ENCODE data around the gene PAIP2B. TPM values are rescaled to one million over a fixed set of nuclear protein-coding genes. Genes with fewer than 3 reads are reported as not detected.

Gene PAIP2B
- polyA plus RNA-seq, 1 of the 3 experiments (the other 2 are of a cell fraction), result 0.20 TPM

Small RNA genes lying within 50 kb of the gene (small RNA-seq; reads per million reads assigned to genes)
- 0 reads per million in 7 experiments for gene AC007881.1

Other genes starting within 250 kb of the PAIP2B start
- gene ANKRD53, start 248.5 kb downstream of the PAIP2B start, polyA plus RNA-seq (2012; rRNA removed), result 0.29 and 0.58 TPM in 2 replicates
- 44.3 and 58.7 TPM in 2 replicates for gene TEX261, start 232.2 kb downstream of the PAIP2B start, polyA plus RNA-seq (2012; rRNA removed)
- gene NAGK, start 158.5 kb downstream of the PAIP2B start, polyA plus RNA-seq (2012; rRNA removed), result 74.8 and 83.6 TPM in 2 replicates
- 6.2 and 7.5 TPM in 2 replicates for gene MCEE, start 96.9 kb downstream of the PAIP2B start, polyA plus RNA-seq (2012; rRNA removed)
- 8.7 and 9.2 TPM in 2 replicates for gene MPHOSPH10, start 96.5 kb downstream of the PAIP2B start, polyA plus RNA-seq (2012; rRNA removed)
- gene ZNF638, start 104.7 kb upstream of the PAIP2B start, polyA plus RNA-seq (2012; rRNA removed), result 28.1 and 32.2 TPM in 2 replicates
- gene DYSF, start 226.5 kb upstream of the PAIP2B start, polyA plus RNA-seq (2012; rRNA removed), result 0.10 and 0.18 TPM in 2 replicates